Coronary artery (tissue), 2 donors: Measurements from ENCODE around the gene STAP1.
"Not testable (repeated sequence)": the region's sequence is repeated elsewhere in the genome, so short reads cannot be mapped to it uniquely, and the experiment has no call there.

Source experiments
- DNase-seq: peaks from one replicate; pipeline ENCODE4 v3.0.0-alpha.2; 2017; ENCODE audit warnings: low spot score
- H3K27ac ChIP-seq, 2 donors: fragments of 200-600 bp; sonication (generic); one replicate each; pipeline ENCODE4 v1.5.1; 2016 to 2019
- H3K4me3 ChIP-seq: fragments of 200-600 bp; sonication (generic); 2 replicates; pipeline ENCODE4 v1.5.1; 2016; ENCODE audit warnings: mild to moderate bottlenecking, moderate library complexity
- CTCF ChIP-seq: fragments of 200-600 bp; sonication (generic); IDR thresholded peaks from one replicate; pipeline ENCODE4 v1.5.1; 2019; ENCODE audit warnings: antibody characterized with exemption

The STAP1 gene

GRCh38 chr4:67558493-67558892 lies at the start of gene STAP1:
Gene STAP1, plus strand, starts transcription at chr4:67558727. Its CDS starts 83 bp downstream, at chr4:67558810.
- TF ChIP-seq CTCF, result no peak
- Histone ChIP-seq H3K4me3 (no peak within 1 kb of the TSS), H3K27ac (no peak within 1 kb of the TSS)
- no peak for DNase-seq

- H3K27ac ChIP-seq, result no peak overlapping the region
- TF ChIP-seq CTCF, result no peak
- H3K4me3 ChIP-seq, result no peak overlapping the region
- no peak for DNase-seq
Observed at GRCh38 chr4:67512501-67512900, 46.0 kb upstream of the STAP1 start.

GRCh38 chr4:67520141-67520540 lies 38.4 kb upstream of the STAP1 start:
- no peak for TF ChIP-seq CTCF
- Histone ChIP-seq H3K27ac (no peak overlapping the region), H3K4me3 (no peak overlapping the region)
- no peak for DNase-seq

GRCh38 chr4:67521506-67521905 lies 37.0 kb upstream of the STAP1 start:
- DNase-seq, result no peak
- no peak for TF ChIP-seq CTCF
- Histone ChIP-seq H3K27ac (no peak overlapping the region), H3K4me3 (no peak overlapping the region)

- DNase-seq, result no peak
- Histone ChIP-seq H3K4me3 (no peak overlapping the region), H3K27ac (no peak overlapping the region)
- TF ChIP-seq CTCF, result no peak
Observed at GRCh38 chr4:67522230-67522629, 36.3 kb upstream of the STAP1 start.

GRCh38 chr4:67522851-67523671 lies 35.5 kb upstream of the STAP1 start:
- TF ChIP-seq CTCF, result no peak
- H3K4me3 ChIP-seq, result no peak overlapping the region
- no peak overlapping the region for H3K27ac ChIP-seq
- DNase-seq, result no peak

GRCh38 chr4:67524140-67524539 lies 34.4 kb upstream of the STAP1 start:
- DNase-seq, H3K4me3 ChIP-seq, H3K27ac ChIP-seq: not testable (repeated sequence)
